Measurements from ENCODE around the gene PIBF1.
"Not testable (repeated sequence)": the region's sequence is repeated elsewhere in the genome, so short reads cannot be mapped to it uniquely, and the experiment has no call there.

PIBF1 gene

DNA sequence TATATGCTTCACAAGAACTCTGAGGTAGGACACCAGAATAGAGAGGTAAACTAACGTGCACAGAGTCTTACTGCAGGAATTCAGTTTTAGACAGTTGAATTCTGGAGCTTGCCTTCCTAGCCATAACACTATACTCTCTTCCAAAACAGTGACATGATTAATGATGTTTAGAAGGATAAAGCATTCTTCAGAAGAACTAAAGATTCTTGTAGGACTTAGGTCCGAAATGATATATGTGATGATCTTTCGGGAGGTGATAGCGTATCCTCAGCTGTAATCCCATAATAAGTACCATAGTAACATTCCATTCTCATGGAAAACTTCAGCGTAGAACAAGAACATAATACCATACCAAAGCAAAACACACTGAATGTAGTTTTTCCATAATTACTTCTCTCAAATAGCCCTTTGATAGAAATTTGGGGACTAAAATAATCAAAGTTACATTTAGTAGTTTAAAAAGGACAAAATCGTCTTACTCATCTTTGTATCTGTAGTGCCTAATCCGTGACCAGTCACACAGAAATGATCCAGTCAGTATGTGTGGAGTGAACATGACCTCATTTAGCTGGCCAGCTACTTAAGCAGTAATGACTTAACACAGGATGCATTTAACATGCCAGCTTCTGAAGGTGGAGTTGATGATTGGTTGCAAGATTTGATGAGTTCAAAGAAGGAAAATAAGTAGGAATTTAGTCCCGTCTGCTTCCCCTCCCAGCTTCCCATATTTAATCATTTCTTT lies 38.4 kb downstream of the PIBF1 start:
- in situ Hi-C loops (cut with HindIII; ENCODE audit: low sequenced_read_pairs): no loop called here

DNA sequence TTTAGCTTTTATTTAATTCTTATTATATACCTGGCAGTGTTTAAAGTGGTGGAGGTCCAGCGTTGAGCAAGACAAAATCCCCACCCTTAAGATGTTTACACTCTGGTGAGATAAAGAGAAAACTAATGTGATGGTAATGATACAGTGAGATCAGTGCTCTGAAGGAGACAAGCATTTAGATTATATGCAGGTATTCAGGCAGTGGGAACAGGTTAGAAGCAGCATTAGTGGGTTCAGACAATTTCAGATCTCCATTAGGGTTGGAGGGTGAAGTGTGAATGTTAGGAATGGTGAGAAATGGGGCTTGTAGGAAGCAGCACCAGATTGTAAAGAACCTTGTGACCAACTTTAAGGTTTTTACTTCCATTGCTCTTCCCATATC lies 39.0 kb downstream of the PIBF1 start:
- in situ Hi-C loops (cut with HindIII; ENCODE audit: low sequenced_read_pairs): no loop called here

DNA sequence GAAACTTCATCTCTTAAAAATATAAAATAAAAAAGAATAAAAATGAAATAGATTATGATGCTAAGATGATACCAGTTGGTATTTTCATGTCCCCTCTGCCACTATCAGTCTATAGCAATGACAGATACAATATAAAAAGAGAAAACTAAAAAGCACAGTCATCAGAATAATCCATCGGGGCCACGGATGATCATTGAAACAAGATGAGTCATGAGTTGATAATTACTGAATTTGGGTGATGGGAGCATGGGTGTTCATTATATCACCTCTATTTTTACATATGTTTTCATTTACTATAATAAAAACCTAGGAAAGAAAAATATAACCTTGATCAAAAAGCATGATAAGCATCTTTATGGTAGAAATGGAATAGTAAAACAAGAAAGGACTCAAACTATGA lies 41.1 kb downstream of the PIBF1 start:
- in situ Hi-C loops (cut with HindIII; ENCODE audit: low sequenced_read_pairs): no loop called here

DNA sequence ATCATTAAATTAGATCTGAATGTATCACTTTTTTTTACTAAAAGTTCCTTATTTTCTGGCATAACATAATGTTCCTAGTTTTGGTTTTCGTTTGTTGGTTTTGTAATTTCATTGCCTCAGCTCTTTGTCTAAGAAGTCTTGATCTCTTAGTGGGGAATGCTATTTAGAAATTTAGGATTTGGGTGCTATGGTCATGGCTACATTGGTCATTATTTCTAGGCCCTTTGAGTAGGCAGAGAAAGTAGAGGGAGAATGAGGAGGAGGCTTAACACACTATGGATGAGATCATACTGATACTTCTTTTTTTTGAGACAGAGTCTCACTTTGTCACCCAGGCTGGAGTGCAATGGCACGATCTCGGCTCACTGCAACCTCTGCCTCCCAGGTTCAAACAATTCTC lies 41.8 kb downstream of the PIBF1 start:
- in situ Hi-C loops (cut with HindIII; ENCODE audit: low sequenced_read_pairs): no loop called here

DNA sequence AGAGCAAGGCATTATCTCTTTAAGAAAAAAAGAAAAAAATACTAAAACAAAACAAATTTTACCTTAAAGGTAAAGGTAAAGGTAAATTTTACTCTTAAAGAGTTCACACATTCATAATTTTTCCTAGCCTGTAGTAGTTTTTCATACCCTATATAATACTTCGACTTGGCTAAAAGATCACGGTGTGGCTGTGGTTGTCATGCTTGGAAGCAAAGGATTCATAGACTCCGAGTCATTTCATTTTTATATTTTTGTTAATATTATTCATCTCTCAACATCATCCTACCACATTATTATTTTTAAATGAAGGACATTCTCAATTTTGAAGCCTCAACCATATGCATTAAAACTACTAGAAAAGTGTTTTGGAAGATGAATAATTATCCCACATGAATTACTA lies 52.7 kb downstream of the PIBF1 start:
- in situ Hi-C loops (cut with HindIII; ENCODE audit: low sequenced_read_pairs): no loop called here

DNA sequence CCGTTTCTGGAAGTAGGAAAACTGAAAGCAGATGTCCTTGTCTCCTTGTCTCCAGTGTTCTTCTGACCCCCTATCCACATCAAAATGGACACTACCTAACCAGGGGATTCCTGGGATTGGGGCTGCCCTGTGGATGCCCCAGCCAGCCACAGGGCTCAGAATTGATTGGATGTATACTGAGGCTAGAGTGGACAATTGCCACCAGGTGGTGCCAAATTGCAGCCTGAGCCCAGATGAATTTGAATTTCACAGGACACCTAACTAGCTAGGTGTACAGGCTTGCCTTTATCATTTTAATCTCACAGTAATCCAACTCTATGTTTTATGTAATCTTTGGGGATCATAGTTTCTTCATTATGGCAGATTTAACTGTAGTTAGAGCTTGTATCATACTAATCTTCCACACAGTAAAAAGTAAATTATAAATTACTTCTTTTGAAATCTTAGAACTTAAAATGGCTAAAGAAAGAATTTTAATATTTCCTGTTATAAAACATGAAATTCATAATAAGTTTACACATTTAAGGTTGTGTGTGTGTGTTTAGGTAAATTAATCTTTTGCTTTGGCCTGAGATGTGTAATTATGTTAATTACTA lies 58.0 kb downstream of the PIBF1 start:
- in situ Hi-C loops (cut with HindIII; ENCODE audit: low sequenced_read_pairs): no loop called here

DNA sequence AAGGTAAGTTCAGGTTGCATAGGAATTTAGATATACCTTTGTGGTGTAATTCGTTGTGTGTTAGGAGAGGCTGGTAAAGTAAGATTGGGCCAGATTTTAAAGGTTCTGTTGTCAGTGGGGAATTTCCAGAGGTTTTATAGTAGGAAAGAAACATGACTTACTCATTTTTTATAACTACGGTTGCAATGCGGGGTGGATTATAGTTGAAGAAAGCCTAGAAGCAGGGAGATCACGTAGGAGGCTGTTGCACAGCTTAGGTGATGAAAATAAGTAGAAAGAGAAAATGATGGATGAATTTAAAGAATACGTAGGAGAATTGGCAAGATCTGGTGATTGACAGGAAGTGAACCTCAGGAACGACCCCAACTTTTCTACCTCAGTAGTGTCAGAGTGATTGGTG lies 61.1 kb downstream of the PIBF1 start:
- in situ Hi-C loops (cut with HindIII; ENCODE audit: low sequenced_read_pairs): no loop called here

DNA sequence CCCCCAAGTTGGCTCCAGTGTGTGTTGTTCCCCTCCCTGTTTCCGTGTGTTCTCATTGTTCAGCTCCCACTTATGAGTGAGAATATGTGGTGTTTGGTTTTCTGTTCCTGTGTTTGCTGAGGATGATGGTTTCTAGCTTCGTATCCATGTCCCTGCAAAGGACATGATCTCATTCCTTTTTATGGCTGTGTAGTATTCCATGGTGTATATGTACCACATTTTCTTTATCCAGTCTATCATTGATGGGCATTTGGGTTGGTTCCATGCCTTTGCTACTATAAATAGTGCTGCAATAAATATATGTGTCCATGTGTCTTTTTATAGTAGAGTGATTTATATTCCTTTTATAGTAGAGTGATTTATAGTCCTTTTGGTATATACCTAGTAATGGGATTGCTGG lies 63.2 kb downstream of the PIBF1 start:
- in situ Hi-C loops (cut with HindIII; ENCODE audit: low sequenced_read_pairs): not testable (repeated sequence)

DNA sequence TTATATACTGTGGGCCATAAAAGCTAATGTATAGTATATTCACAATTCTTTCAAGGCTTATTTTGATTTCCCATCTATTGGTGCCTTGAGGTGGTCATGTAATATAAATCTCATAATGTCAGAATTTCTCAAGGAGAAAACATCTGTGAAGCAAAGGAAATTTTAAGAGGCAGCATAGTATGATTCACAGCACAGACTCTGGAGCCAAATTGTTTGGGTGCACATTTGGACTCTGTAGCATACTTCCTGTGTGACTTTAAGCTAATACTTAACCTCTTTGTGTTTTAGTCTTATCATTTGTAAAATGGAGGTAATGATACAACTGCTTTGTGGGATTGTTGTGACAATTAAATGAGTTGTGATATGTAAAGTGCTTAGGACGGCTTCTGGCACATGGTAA lies 67.6 kb downstream of the PIBF1 start:
- in situ Hi-C loops (cut with HindIII; ENCODE audit: low sequenced_read_pairs): no loop called here

DNA sequence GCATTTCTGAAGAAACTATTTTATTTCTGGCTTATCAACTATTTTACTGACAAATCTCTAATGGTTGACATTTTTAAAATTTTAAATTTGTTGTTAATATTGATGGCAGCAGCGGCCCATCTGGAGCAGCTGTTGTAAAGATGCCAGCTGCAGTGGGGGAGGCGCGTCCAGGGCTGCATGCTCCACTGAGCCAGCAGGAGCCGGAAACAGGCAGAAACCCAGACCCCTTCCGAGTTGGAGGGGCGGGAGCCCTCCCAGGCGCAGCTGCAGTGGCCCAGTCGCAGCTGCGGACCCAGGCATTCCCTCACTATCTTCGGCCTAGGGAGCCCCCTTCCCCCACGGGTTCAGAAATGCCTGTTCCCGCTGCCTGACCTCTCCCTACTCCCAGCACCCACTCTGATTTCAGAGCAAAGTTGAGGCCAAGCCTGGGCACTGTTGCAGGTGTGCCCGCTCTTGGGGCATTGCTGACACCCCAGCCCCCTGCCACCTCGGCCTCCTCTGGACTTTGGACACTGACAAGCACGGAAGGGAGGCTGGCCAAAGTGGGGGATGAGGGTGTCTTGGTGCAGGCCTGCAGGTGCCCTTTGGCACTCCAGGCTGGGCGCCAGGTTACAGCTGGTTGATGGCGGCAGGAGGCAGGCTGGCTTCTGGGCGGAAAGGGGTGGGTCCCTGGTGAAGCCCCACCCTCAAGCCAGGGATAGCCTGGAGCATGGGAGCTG lies 69.2 kb downstream of the PIBF1 start:
- in situ Hi-C loops (cut with HindIII; ENCODE audit: low sequenced_read_pairs): no loop called here

DNA sequence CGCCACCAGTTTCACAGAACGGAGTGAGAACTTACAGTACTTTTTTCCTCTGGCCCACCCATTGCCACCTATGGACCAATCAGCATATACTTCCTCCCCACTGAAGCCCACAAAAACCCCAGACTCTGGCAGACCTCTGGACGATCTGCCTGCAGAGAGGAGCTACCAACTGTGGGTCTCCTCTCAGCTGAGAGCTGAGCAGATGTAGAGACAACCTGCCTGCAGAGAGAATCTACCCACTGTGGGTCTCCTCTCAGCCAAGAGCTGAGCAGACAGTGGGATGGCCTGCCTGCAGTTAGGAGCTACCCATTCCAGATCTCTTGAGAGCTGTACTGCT lies 69.7 kb downstream of the PIBF1 start:
- in situ Hi-C loops (cut with HindIII; ENCODE audit: low sequenced_read_pairs): no loop called here

DNA sequence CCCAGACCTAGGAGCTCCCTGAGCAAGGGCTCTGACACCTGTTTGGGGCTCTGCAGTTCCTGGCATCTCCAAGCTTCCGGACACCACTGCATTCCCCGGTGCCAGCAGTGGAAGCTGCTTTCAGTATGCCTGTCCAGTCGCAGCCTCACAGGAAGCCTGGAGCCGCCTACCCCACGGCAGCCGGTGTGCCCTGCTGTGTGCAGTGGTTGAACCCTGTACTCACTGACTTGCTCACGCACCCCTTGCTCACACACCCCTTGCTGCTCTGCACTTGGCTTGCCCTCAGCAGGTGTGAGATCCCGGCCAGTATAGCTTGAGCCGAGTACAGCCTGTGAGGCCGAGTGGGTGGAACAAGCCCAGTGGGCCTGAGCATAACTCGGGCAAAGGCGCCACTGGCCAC lies 70.3 kb downstream of the PIBF1 start:
- in situ Hi-C loops (cut with HindIII; ENCODE audit: low sequenced_read_pairs): no loop called here

DNA sequence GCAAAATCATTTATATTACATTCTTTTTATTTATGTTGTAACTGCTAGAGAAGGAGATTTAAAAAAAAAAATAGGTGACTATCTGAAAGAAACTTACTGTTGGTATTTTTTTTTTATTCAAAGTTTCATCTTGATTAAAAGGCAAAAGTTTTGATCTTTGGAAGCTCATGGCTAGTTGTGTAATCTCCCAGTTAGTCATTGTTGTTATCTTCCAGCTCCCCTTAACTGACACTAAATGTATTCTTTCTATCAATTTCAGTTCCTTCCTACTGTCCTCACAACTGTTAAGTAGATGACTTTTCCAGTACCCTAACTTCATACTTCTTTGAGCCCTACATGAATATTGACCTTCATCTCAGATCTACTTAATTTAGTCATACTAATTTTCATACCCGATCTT lies 71.1 kb downstream of the PIBF1 start:
- in situ Hi-C loops (cut with HindIII; ENCODE audit: low sequenced_read_pairs): no loop called here

DNA sequence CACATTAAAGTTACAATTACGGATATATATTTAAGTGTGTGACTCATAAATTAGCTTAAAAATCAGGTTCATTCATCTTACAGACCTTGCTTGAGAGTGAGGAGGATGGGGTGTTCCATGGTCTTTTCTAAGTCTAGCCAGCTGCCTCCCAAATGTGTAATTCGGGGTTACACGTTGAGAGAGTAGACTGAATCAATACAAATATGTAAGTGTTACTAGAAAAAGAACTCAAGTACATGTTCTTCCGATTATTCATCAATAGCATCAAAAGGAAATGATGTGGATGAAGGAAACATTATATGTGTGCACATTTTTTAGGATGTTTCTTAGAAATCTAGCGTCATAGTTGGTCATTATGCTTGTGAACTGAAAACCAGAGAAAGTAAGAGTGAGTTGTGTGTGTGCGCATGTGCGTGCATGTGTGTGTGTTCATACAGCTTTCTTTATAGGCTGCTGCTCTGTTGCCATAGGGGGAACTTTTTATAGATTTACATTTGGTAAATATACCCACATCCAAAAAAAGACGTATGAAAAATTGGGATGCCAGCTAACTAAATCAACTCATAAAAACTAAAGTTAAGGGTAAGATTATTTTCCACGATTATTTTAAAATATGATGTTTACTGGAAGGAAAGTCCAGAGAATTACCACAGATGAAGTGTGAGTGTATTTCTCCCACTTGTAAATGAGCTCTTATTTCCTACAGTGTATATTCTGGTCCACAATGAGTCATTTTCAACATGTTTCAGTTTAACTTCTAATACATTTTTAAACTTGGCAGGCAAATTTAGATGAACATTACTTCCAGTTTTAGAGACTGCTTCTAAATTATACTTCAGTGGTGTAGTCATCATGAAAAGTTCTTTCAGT lies 82.4 kb downstream of the PIBF1 start:
- in situ Hi-C loops (cut with HindIII; ENCODE audit: low sequenced_read_pairs): no loop called here

DNA sequence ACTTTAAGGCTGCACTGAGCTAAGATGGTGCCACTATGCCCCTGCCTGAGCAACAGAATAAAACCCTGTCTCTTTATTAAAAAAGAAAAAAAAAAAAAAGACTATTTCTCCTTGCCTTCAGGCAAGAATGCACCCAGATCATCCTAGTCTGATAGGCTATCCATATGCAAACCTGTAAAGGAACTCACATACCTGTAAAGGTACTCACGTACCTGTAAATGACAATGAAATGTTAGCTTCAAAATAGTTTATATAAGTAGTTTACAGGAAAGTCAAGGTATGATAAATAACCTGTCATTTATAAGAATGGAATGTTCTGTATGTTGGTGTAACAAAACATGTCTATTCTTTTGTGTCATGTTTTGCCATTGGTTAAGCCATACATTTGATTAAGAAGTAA lies 86.3 kb downstream of the PIBF1 start:
- in situ Hi-C loops (cut with HindIII; ENCODE audit: low sequenced_read_pairs): no loop called here

DNA sequence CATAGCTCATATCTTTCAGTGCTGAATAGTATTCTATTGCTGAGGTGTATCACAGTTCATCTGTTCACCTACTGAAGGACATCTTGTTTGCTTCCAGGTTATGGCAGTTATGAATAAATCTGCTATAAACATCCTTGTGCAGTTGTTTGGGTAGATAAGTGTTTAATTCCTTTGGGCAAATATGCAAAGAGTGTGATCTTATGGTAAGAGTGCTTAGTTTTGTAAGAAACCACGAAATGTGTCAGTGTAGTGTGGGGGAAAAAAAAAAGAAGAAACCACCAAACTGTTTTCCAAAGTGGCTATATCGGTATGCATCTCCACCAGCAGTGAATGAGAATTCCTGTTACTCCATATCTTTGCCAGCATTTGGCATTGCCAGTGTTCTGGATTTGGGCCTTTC lies 93.3 kb downstream of the PIBF1 start:
- in situ Hi-C loops (cut with HindIII; ENCODE audit: low sequenced_read_pairs): no loop called here

DNA sequence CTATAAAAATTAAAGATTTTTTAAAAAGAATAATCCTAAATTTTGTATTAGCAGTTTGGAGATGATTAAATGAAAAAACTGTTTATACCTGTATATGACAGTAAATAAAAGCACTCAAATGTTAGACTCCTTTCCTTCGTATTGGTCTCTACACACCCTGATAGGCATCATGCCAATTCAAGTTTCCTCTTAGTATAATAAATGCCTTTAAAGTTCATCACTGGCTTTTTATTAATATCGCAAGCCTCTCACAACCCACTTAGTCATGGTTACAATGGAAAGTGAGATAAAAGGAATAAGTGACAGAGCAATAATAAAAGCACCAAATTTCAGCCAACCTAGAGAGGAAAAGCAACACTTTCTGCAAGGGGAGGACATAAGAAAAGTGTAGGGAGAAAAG lies 102.2 kb downstream of the PIBF1 start:
- in situ Hi-C loops (cut with HindIII; ENCODE audit: low sequenced_read_pairs): no loop called here

DNA sequence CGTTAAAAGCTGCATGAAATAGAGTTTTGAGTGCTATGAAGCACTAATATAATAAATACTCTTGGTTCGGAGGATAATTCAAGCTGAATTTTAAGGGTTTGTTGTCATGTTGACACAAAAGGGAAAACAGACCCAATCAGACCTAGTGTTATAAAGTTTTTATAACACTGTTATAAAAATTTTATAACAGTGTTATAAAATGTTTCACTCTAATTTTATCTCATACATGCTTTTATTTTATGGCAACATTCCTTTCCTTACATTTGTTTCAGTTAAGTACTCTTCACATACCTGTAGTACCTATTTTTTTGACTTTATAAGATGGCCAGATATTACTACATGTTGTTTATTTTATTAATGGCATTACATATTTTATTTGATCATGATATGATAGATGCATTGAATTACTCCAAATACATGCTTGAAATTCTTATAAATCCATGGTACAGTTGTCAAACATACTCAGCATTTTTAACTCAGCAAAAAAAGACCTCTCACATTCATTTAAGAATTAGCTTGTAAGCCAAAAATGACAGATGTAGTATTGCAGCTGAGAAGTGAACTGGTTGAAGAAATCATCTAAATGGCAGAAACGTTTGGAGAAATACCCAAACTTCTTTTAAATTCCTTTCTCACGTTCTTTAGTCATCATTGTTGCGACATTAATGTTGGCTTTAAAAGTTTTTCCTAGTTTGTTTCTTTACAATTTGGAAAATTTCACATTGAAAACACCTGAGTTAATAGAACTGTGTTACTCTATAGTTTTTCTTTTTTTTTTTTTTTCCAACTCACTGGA lies 104.5 kb downstream of the PIBF1 start:
- in situ Hi-C loops (cut with HindIII; ENCODE audit: low sequenced_read_pairs): no loop called here

DNA sequence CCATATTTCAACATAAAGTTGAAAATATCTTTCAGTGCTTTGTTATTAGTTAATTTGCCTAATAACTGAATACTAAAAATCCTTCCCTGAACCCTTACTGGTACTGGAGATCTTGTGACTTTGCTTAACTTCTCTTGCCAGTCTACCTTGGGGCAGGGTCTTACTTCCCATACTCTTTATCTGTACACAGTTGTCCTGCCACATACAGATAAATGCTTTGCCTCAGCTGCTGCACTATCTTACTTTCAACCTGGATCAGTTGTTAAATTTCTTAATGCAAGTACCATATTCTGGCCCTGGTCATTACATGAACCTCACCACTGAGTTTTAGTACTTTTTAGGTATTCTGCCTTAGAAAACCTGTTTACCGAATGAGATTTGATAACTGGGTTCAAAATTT lies 107.6 kb downstream of the PIBF1 start:
- in situ Hi-C loops (cut with HindIII; ENCODE audit: low sequenced_read_pairs): no loop called here

DNA sequence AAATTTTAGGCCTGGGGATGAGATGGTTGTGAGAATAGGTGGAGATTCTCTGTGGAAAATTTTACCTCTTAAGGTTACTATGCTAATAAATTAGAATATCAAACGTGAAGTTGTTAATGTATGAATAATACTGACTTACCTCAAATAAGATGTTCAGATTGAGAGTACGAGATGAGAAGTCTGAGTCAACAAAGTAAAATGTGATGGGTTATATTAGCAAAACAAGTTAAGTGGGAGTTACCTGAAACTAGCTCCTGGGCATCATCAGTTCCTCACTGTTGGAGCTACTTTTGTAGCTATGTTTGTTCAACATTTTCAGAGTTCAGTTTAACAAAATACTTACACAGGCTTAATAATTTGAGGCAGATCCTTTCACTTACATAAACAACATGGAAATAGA lies 108.6 kb downstream of the PIBF1 start:
- in situ Hi-C loops (cut with HindIII; ENCODE audit: low sequenced_read_pairs): no loop called here

DNA sequence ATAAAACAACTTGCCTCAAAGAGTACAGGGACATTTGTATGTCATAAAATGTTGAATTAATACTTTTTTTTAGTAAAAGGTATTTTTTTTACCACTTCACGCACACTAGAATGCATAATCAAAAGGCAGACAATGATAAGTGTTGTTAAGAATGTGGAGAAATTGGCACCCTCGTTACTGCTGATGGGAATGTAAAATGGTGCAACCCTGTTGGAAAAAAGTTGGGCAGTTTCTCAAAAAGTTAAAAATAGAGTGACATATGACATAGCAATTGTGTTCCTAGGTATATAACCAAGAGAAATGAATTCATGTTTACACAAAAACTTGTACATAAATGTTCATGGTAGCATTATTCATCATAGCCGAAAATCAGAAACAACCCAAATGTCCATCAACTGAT lies 109.5 kb downstream of the PIBF1 start:
- in situ Hi-C loops (cut with HindIII; ENCODE audit: low sequenced_read_pairs): no loop called here

Data from endothelial cell of hepatic sinusoid (primary cell).